Activated CD4-positive, alpha-beta T cell treated with anti-CD3 and anti-CD28 coated beads for 48 hours (primary cell): ENCODE data around the gene RABL2B.
"Not testable (repeated sequence)": the region's sequence is repeated elsewhere in the genome, so short reads cannot be mapped to it uniquely, and the experiment has no call there.

Experiments used
- DNase-seq: peaks from one replicate; pipeline ENCODE4 v3.0.0-alpha.2; 2020

RABL2B gene

GRCh38 chr22:50783033-50783879 lies at the start of gene RABL2B:
Gene RABL2B, minus strand, starts transcription at chr22:50783636. Its CDS starts 1,342 bp downstream, at chr22:50782294.
- DNase-seq, result peak; percentile 91

GRCh38 chr22:50786936-50787335 lies 3.5 kb upstream of the RABL2B start:
- peak; percentile 17 for DNase-seq

- DNase-seq, result not testable (repeated sequence)
Measured at GRCh38 chr22:50785289-50785688, 1.9 kb upstream of the RABL2B start.

GRCh38 chr22:50783880-50784276 lies 442 bp upstream of the RABL2B start:
- DNase-seq, result peak; percentile 11

- DNase-seq, result not testable (repeated sequence)
Measured at GRCh38 chr22:50782253-50782652, 1.2 kb downstream of the RABL2B start.

- peak; percentile 15 for DNase-seq
Measured at GRCh38 chr22:50780244-50780643, 3.2 kb downstream of the RABL2B start.

- not testable (repeated sequence) for DNase-seq
Measured at GRCh38 chr22:50777631-50778030, 5.8 kb downstream of the RABL2B start.

GRCh38 chr22:50775132-50775531 lies 8.3 kb downstream of the RABL2B start:
- peak; percentile 25 for DNase-seq

- DNase-seq, result not testable (repeated sequence)
Measured at GRCh38 chr22:50764288-50764687, 19.1 kb downstream of the RABL2B start.

GRCh38 chr22:50761829-50762228 lies 21.6 kb downstream of the RABL2B start:
- not testable (repeated sequence) for DNase-seq

- DNase-seq, result not testable (repeated sequence)
Measured at GRCh38 chr22:50759597-50760341, 23.7 kb downstream of the RABL2B start.

GRCh38 chr22:50756949-50757491 lies 26.4 kb downstream of the RABL2B start:
- peak; percentile 66 for DNase-seq

- DNase-seq, result not testable (repeated sequence)
Measured at GRCh38 chr22:50756406-50756805, 27.0 kb downstream of the RABL2B start.

GRCh38 chr22:50755251-50755650 lies 28.2 kb downstream of the RABL2B start:
- not testable (repeated sequence) for DNase-seq

GRCh38 chr22:50749302-50750074 lies 33.9 kb downstream of the RABL2B start:
- DNase-seq, result not testable (repeated sequence)

- not testable (repeated sequence) for DNase-seq
Measured at GRCh38 chr22:50748630-50749029, 34.8 kb downstream of the RABL2B start.

GRCh38 chr22:50747521-50747920 lies 35.9 kb downstream of the RABL2B start:
- DNase-seq, result not testable (repeated sequence)

GRCh38 chr22:50744424-50744823 lies 39.0 kb downstream of the RABL2B start:
- not testable (repeated sequence) for DNase-seq

- not testable (repeated sequence) for DNase-seq
Measured at GRCh38 chr22:50740714-50741113, 42.7 kb downstream of the RABL2B start.

GRCh38 chr22:50739894-50740293 lies 43.5 kb downstream of the RABL2B start:
- DNase-seq, result peak; percentile 1

- peak; percentile 1 for DNase-seq
Measured at GRCh38 chr22:50739279-50739691, 44.2 kb downstream of the RABL2B start.

- peak; percentile 0 for DNase-seq
Measured at GRCh38 chr22:50738649-50739227, 44.7 kb downstream of the RABL2B start.
